ENCODE measurements around the gene OARD1. TPM values are rescaled to one million over a fixed set of nuclear protein-coding genes. Genes with fewer than 3 reads are reported as not detected.
"Not testable (repeated sequence)": the region's sequence is repeated elsewhere in the genome, so short reads cannot be mapped to it uniquely, and the experiment has no call there.

The OARD1 gene
- polyA plus RNA-seq, 1 of the 3 experiments (the other 2 are of a cell fraction) = 5.6 TPM

DNA sequence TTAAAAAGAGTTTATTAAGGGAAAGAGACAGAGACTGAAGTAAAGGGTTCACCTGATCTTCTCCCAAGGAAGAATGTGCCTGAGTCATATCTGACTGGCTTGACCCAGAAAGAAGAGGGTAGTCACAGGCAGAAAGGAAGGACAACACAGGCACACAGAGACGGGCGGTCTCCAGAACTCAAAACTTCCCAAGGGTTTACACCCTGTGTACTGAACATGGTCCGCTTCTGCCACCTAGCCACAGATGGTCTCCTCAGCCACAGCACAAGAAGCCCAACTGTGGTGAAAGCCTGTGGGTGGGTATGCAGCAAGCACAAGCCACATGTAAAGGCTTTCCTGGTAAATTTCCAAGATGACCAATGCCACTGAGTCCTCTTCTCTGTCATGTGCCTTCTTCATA, 50.3 kb downstream of the OARD1 start:
- Histone ChIP-seq H3K9me3 (no peaks in the 10 kb centered on the region), H3F3A (replicated peaks; ENCODE audit: insufficient read depth) (no peaks in the 10 kb centered on the region), H3K27me3 (ENCODE audit: insufficient read depth) (no peaks in the 10 kb centered on the region), H3K27ac (ENCODE audit: low read depth in 2 of 2, low read length in 1 of 2) (no peak overlapping the region; a peak in 1 of 4 replicates), H3K4me3 (ENCODE audit: low read depth in 2 of 2, low read length in 1 of 2) (no peak overlapping the region), H3K79me2 (ENCODE audit: insufficient read depth) (no peaks in the 10 kb centered on the region), H3K4me2 (no peak overlapping the region), H3K9me2 (no peaks in the 10 kb centered on the region), H2AFZ (ENCODE audit: low read depth) (no peak overlapping the region), H3K36me3 (replicated peaks in 1 of 2; ENCODE audit: control insufficient read depth in 1 of 2, insufficient read depth in 2 of 2, low read length in 1 of 2) (no peaks in the 10 kb centered on the region), H3K9ac (no peak overlapping the region), H3K4me1 (ENCODE audit: control insufficient read depth in 1 of 2, insufficient read depth in 2 of 2, low read depth in 1 of 2, low read length in 1 of 2) (peaks cover 0 to 15% of the 10 kb centered on the region in 2 experiments; a peak in 2 of 4 replicates), H4K20me1 (ENCODE audit: insufficient read depth) (no peaks in the 10 kb centered on the region)
- peak; percentile 39 for DNase-seq
- POLR2A ChIA-PET = no interaction called here
- WGBS (ENCODE audit: low lambda C conversion rate) = 83% methylated on average over 3 of the region's 3 CpGs
- TF ChIP-seq, protein P1, sequence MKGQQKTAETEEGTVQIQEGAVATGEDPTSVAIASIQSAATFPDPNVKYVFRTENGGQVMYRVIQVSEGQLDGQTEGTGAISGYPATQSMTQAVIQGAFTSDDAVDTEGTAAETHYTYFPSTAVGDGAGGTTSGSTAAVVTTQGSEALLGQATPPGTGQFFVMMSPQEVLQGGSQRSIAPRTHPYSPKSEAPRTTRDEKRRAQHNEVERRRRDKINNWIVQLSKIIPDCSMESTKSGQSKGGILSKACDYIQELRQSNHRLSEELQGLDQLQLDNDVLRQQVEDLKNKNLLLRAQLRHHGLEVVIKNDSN (IDR thresholded peaks at IDR 0.05; ENCODE audit: borderline replicate concordance, low read depth) = no peak
- TF ChIP-seq, protein P2, sequence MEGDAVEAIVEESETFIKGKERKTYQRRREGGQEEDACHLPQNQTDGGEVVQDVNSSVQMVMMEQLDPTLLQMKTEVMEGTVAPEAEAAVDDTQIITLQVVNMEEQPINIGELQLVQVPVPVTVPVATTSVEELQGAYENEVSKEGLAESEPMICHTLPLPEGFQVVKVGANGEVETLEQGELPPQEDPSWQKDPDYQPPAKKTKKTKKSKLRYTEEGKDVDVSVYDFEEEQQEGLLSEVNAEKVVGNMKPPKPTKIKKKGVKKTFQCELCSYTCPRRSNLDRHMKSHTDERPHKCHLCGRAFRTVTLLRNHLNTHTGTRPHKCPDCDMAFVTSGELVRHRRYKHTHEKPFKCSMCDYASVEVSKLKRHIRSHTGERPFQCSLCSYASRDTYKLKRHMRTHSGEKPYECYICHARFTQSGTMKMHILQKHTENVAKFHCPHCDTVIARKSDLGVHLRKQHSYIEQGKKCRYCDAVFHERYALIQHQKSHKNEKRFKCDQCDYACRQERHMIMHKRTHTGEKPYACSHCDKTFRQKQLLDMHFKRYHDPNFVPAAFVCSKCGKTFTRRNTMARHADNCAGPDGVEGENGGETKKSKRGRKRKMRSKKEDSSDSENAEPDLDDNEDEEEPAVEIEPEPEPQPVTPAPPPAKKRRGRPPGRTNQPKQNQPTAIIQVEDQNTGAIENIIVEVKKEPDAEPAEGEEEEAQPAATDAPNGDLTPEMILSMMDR (IDR thresholded peaks at IDR 0.05) = peak; percentile 36; the same call in 1 of the 2 replicates
- TF ChIP-seq SMC3 (IDR thresholded peaks at IDR 0.05; ENCODE audit: low read depth, low read length) = 0 out of 2 replicates have a peak, but pooled peaks have one; percentile 11
- TF ChIP-seq RAD21 (IDR thresholded peaks at IDR 0.05; ENCODE audit: low read length) = peak; percentile 63
- CTCF ChIA-PET = interaction anchor here (0.9 to 1.7 kb wide), 7 partner anchors 11 to 846 kb away, joined by 3 to 4 read pairs (median 4); no protein-coding TSS in a partner anchor

DNA sequence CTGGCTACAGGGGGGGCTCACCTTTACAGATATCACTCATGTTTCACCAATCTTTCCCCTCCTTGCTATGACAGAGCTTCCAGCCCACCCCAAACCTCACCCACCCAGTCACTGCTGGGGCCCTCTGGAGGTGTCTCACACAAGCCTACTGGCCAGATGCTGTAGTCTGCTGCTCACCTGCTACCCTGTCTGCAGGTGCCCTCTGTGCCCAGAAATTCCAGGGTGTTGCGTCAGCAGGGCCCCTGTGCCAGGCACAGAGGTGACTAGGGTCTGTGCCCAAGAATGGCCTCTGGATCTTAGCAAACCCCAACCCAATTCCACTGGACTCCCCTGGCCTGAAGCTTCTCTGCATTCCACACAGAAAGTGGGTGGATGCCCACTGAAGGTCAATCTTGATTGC, 54.5 kb downstream of the OARD1 start:
- Histone ChIP-seq H2AFZ (ENCODE audit: low read depth) (no peak overlapping the region), H3K9ac (no peak overlapping the region), H4K20me1 (ENCODE audit: insufficient read depth) (no peaks in the 10 kb centered on the region), H3K4me1 (ENCODE audit: control insufficient read depth in 1 of 2, insufficient read depth in 2 of 2, low read depth in 1 of 2, low read length in 1 of 2) (peaks cover 0 to 14% of the 10 kb centered on the region in 2 experiments; a peak in 2 of 4 replicates), H3K4me2 (no peak overlapping the region), H3K4me3 (ENCODE audit: low read depth in 2 of 2, low read length in 1 of 2) (no peak overlapping the region), H3K27me3 (ENCODE audit: insufficient read depth) (no peaks in the 10 kb centered on the region), H3F3A (replicated peaks; ENCODE audit: insufficient read depth) (no peaks in the 10 kb centered on the region), H3K27ac (ENCODE audit: low read depth in 2 of 2, low read length in 1 of 2) (no peak overlapping the region), H3K36me3 (replicated peaks in 1 of 2; ENCODE audit: control insufficient read depth in 1 of 2, insufficient read depth in 2 of 2, low read length in 1 of 2) (no peaks in the 10 kb centered on the region), H3K9me3 (no peaks in the 10 kb centered on the region), H3K79me2 (ENCODE audit: insufficient read depth) (no peaks in the 10 kb centered on the region), H3K9me2 (no peaks in the 10 kb centered on the region)
- no peak for DNase-seq
- TF ChIP-seq YY1 (IDR thresholded peaks at IDR 0.05; ENCODE audit: low read depth) = no peak
- no CpG with 5 or more reads among the region's 1 CpG for WGBS (ENCODE audit: low lambda C conversion rate)
- ChIA-PET CTCF (interaction anchor here (1.4 to 1.9 kb wide), 3 partner anchors 10 to 23 kb away, joined by 3 to 11 read pairs (median 3); no protein-coding TSS in a partner anchor), POLR2A (no interaction called here)

DNA sequence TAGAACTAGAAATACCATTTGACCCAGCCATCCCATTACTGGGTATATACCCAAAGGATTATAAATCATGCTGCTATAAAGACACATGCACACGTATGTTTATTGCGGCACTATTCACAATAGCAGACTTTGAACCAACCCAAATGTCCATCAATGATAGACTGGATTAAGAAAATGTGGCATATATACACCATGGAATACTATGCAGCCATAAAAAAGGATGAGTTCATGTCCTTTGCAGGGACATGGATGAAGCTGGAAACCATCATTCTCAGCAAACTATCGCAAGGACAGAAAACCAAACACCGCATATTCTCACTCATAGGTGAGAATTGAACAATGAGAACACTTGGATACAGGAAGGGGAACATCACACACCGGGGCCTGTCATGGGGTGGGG, 56.3 kb downstream of the OARD1 start:
- 84% methylated on average over 5 of the region's 5 CpGs for WGBS (ENCODE audit: low lambda C conversion rate)
- POLR2A ChIA-PET; H3K27ac ChIP-seq (ENCODE audit: low read depth in 2 of 2, low read length in 1 of 2): not testable (repeated sequence)

More for the DNA sequence above, 56.3 kb downstream of the OARD1 start:
- not testable (repeated sequence) for H3K4me3 ChIP-seq (ENCODE audit: low read depth in 2 of 2, low read length in 1 of 2); H3K9ac ChIP-seq; DNase-seq; H3K4me1 ChIP-seq (ENCODE audit: control insufficient read depth in 1 of 2, insufficient read depth in 2 of 2, low read depth in 1 of 2, low read length in 1 of 2); H3K79me2 ChIP-seq (ENCODE audit: insufficient read depth); H3K9me2 ChIP-seq; H3F3A ChIP-seq (replicated peaks; ENCODE audit: insufficient read depth); H3K36me3 ChIP-seq (replicated peaks in 1 of 2; ENCODE audit: control insufficient read depth in 1 of 2, insufficient read depth in 2 of 2, low read length in 1 of 2); H4K20me1 ChIP-seq (ENCODE audit: insufficient read depth); H3K9me3 ChIP-seq; H3K4me2 ChIP-seq; H3K27me3 ChIP-seq (ENCODE audit: insufficient read depth); H2AFZ ChIP-seq (ENCODE audit: low read depth)
- CTCF ChIA-PET = interaction anchor here (1.2 kb wide), 1 partner anchor 16 kb away, joined by 4 read pairs; no protein-coding TSS in a partner anchor
